Astrocyte (in vitro differentiated cells and primary cell): Measurements from ENCODE around the gene GSX2. TPM values are rescaled to one million over a fixed set of nuclear protein-coding genes. Genes with fewer than 3 reads are reported as not detected.

ENCODE experiments used
- DNase-seq: peaks from one replicate; pipeline ENCODE4 v3.0.0-alpha.2; 2010; ENCODE audit warnings: low read depth
- FAIRE-seq: peaks from 2 replicates; lab custom pipeline; 2011; peaks lifted over from hg19 to GRCh38; lab: Jason Lieb, UNC
- H2AFZ ChIP-seq: 2 replicates; pipeline ENCODE4 v1.6.0; 2012; ENCODE audit warnings: low read depth, low read length, inconsistent platforms
- H3K27ac ChIP-seq: 2 replicates; pipeline ENCODE4 v1.5.1; 2011; ENCODE audit warnings: low read depth, low read length, inconsistent platforms
- H3K27me3 ChIP-seq: 2 replicates; pipeline ENCODE4 v1.6.0; 2011; ENCODE audit warnings: low read length, inconsistent platforms; ENCODE audit not compliant: insufficient read depth
- H3K36me3 ChIP-seq: 2 replicates; pipeline ENCODE4 v1.5.1; 2011; ENCODE audit warnings: low read length, inconsistent platforms; ENCODE audit not compliant: insufficient read depth
- H3K4me1 ChIP-seq: 2 replicates; pipeline ENCODE4 v1.5.1; 2011; ENCODE audit warnings: low read length, inconsistent platforms; ENCODE audit not compliant: insufficient read depth
- H3K4me2 ChIP-seq: 2 replicates; pipeline ENCODE4 v1.6.0; 2012; ENCODE audit warnings: low read length, inconsistent platforms
- H3K4me3 ChIP-seq: 2 replicates; pipeline ENCODE4 v1.5.1; 2011; ENCODE audit warnings: low read depth, mild to moderate bottlenecking, low read length, inconsistent platforms; ENCODE audit not compliant: insufficient read depth
- H3K79me2 ChIP-seq: 2 replicates; pipeline ENCODE4 v1.6.0; 2012; ENCODE audit warnings: mild to moderate bottlenecking, low read length, inconsistent platforms; ENCODE audit not compliant: insufficient read depth
- H3K9ac ChIP-seq: 2 replicates; pipeline ENCODE4 v1.6.0; 2012; ENCODE audit warnings: mild to moderate bottlenecking, low read length, inconsistent platforms
- H3K9me3 ChIP-seq: 2 replicates; pipeline ENCODE4 v1.5.1; 2012; ENCODE audit warnings: low read depth, mild to moderate bottlenecking, low read length, inconsistent platforms; ENCODE audit not compliant: insufficient read depth
- H4K20me1 ChIP-seq: 2 replicates; pipeline ENCODE4 v1.6.0; 2012; ENCODE audit warnings: low read length, inconsistent platforms; ENCODE audit not compliant: insufficient read depth
- H3K27ac Mint-ChIP-seq: one replicate; pipeline ENCODE4 v1.8.0; 2021; ENCODE audit warnings: mild to moderate bottlenecking, mixed read lengths; ENCODE audit not compliant: unreplicated experiment
- H3K27me3 Mint-ChIP-seq: one replicate; pipeline ENCODE4 v1.8.0; 2021; ENCODE audit warnings: low read depth, mixed read lengths; ENCODE audit not compliant: unreplicated experiment
- H3K36me3 Mint-ChIP-seq: one replicate; pipeline ENCODE4 v1.8.0; 2021; ENCODE audit warnings: low read depth, mixed read lengths; ENCODE audit not compliant: unreplicated experiment
- H3K4me1 Mint-ChIP-seq: one replicate; pipeline ENCODE4 v1.8.0; 2021; ENCODE audit warnings: low read depth, mixed read lengths; ENCODE audit not compliant: unreplicated experiment
- H3K4me3 Mint-ChIP-seq: one replicate; pipeline ENCODE4 v1.8.0; 2021; ENCODE audit warnings: mild to moderate bottlenecking, moderate library complexity, mixed read lengths; ENCODE audit not compliant: unreplicated experiment
- H3K9me3 Mint-ChIP-seq: one replicate; pipeline ENCODE4 v1.8.0; 2021; ENCODE audit warnings: mild to moderate bottlenecking, mixed read lengths; ENCODE audit not compliant: unreplicated experiment
- CTCF ChIP-seq: IDR thresholded peaks from 2 replicates; pipeline ENCODE4 v1.5.1; 2011; ENCODE audit warnings: low read depth, mild to moderate bottlenecking, inconsistent platforms, low read length, moderate library complexity; ENCODE audit not compliant: insufficient read depth
- EZH2 ChIP-seq: IDR thresholded peaks from 2 replicates; pipeline ENCODE4 v1.6.1; 2012; ENCODE audit warnings: mild to moderate bottlenecking, low read length, inconsistent platforms; ENCODE audit not compliant: insufficient read depth
- total RNA-seq: library from RNA; stranded (reverse); gene quantifications from 2 replicates; pipeline ENCODE4 v1.2.1, GENCODE V29; 2021

Gene GSX2
- total RNA-seq, 1 donor from 2014 or later, result 1.7 TPM

- H3K4me2 ChIP-seq, result no peak overlapping the region
- Mint-ChIP-seq H3K27me3 (peaks cover 54% of the 10 kb centered on the region), H3K9me3 (peaks cover 5% of the 10 kb centered on the region), H3K4me1 (peaks cover 41% of the 10 kb centered on the region), H3K36me3 (no peaks in the 10 kb centered on the region), H3K27ac (peak overlapping the region; percentile 38), H3K4me3 (no peak overlapping the region)
- H3K9ac ChIP-seq, result no peak overlapping the region
- peaks cover 5% of the 10 kb centered on the region for H4K20me1 ChIP-seq
- peaks cover 75% of the 10 kb centered on the region for H3K27me3 ChIP-seq
- FAIRE-seq, result no peak
- no peaks in the 10 kb centered on the region for H3K79me2 ChIP-seq
- H2AFZ ChIP-seq, result no peak overlapping the region
- H3K36me3 ChIP-seq, result no peaks in the 10 kb centered on the region
- no peak overlapping the region for H3K27ac ChIP-seq
- DNase-seq, result no peak
- TF ChIP-seq CTCF, result no peak
- TF ChIP-seq EZH2, result no peak
- H3K4me1 ChIP-seq, result peaks cover 20% of the 10 kb centered on the region
- H3K4me3 ChIP-seq, result no peak overlapping the region
- H3K9me3 ChIP-seq, result no peaks in the 10 kb centered on the region
Observed at GRCh38 chr4:54094451-54094850, 5.5 kb upstream of the GSX2 start.

- peaks cover 81% of the 10 kb centered on the region for H3K27me3 ChIP-seq
- TF ChIP-seq EZH2 (peak; percentile 4), CTCF (no peak)
- peak overlapping the region; percentile 70 for H3K4me3 Mint-ChIP-seq
- H3K4me1 ChIP-seq, result peaks cover 26% of the 10 kb centered on the region
- no peaks in the 10 kb centered on the region for H3K36me3 Mint-ChIP-seq
- peaks cover 5% of the 10 kb centered on the region for H3K9me3 Mint-ChIP-seq
- no peaks in the 10 kb centered on the region for H3K79me2 ChIP-seq
- no peak overlapping the region for H2AFZ ChIP-seq
- no peak for FAIRE-seq
- peaks cover 55% of the 10 kb centered on the region for H3K27me3 Mint-ChIP-seq
- H4K20me1 ChIP-seq, result peaks cover 6% of the 10 kb centered on the region
- no peak overlapping the region for H3K9ac ChIP-seq
- no peaks in the 10 kb centered on the region for H3K36me3 ChIP-seq
- H3K9me3 ChIP-seq, result no peaks in the 10 kb centered on the region
- no peak overlapping the region for H3K4me2 ChIP-seq
- H3K27ac ChIP-seq, result no peak overlapping the region
- H3K4me1 Mint-ChIP-seq, result peaks cover 41% of the 10 kb centered on the region
- peak overlapping the region; percentile 69 for H3K27ac Mint-ChIP-seq
- DNase-seq, result no peak
- no peak overlapping the region for H3K4me3 ChIP-seq
Observed at GRCh38 chr4:54095110-54095825, 4.7 kb upstream of the GSX2 start.
